ENCODE results near the gene PIGU. TPM values are rescaled to one million over a fixed set of nuclear protein-coding genes. Genes with fewer than 3 reads are reported as not detected.

The PIGU gene
- total and polyA plus RNA-seq, 9 of the 15 experiments (the other 6 are each of a cell fraction or from before 2014, with no cell fraction given) = 6.5 to 100 (median 28.1) TPM

DNA sequence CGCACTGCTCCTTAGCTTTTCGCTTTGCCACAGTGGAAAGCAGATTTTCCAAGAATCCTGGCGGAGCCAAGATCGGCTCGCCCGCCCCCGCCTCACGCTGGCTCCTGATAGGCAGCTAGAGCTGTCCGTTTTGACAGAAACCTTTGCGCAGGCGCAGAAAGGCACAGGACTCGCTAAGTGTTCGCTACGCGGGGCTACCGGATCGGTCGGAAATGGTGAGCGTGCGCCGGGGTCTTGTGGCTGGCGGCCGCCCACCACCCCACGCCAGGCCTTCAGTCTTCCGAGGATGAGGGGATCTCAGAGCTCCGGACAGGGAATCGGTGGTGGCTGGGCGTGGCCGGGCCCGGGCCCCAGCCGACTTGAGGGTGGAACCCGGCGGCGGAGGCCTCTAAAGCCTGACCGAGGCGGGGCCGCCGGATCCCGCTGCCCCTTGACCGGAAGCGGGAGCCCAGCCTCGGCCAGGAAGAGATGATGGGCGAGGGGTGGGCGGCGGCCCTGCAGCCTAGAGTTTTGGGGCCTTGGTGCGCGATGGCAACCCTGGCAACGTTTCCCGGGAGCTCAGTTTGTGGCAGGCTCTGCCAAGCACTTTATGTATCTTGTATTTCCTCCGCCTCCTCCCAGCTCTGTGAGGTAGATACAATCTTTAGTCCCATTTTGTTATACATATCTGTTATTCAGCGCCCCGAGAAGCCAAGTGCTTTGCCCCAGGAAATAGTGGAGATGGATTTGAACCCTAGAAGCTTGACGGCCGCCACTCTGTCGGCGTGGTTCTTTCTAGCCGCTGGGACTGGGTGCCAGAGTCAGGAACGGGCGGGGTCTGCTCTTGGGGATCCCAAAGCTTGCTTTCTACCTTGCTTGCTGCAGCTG lies 160.4 kb downstream of the PIGU start, which contains the start of gene DYNLRB1 (continued):
- TF ChIP-seq MEIS2 (IDR thresholded peaks at IDR 0.05; ENCODE audit: partially characterized antibody) (peak; percentile 74), XRCC5 (IDR thresholded peaks at IDR 0.05; ENCODE audit: low read depth, low read length) (no peak), ZNF253 (CRISPR knock-in tag; conservative IDR thresholded peaks at IDR 0.05) (no peak), XRCC3 (IDR thresholded peaks at IDR 0.05) (no peak), HNRNPH1 (optimal IDR thresholded peaks at IDR 0.05; ENCODE audit: low read depth, low read length) (no peak), GTF2E2 (tag; IDR thresholded peaks at IDR 0.05) (peak; percentile 76; the same call in 1 of the 2 replicates), FOXK2 (conservative IDR thresholded peaks at IDR 0.05 in 1 of 2, IDR thresholded peaks at IDR 0.05 in 1 of 2; ENCODE audit: low read depth in 2 of 2) (no peak), RBBP5 (IDR thresholded peaks at IDR 0.05; ENCODE audit: borderline replicate concordance, insufficient read depth, low read length, poor library complexity, severe bottlenecking) (peak; percentile 91), ZNF431 (CRISPR knock-in tag; IDR thresholded peaks at IDR 0.05) (no peak; the same call in none of the 2 replicates), SUPT5H (IDR thresholded peaks at IDR 0.05) (peak; percentile 88), PPARD (CRISPR knock-in tag; IDR thresholded peaks at IDR 0.05) (no peak), GABPA (tag; conservative IDR thresholded peaks at IDR 0.05; ENCODE audit: low read depth) (peak; percentile 93), MTA3 (IDR thresholded peaks at IDR 0.05; ENCODE audit: borderline replicate concordance) (peak; percentile 59; the same call in 1 of the 2 replicates), SNRNP70 (optimal IDR thresholded peaks at IDR 0.05; ENCODE audit: low read depth, low read length) (no peak), PHF20 (IDR thresholded peaks at IDR 0.05; ENCODE audit: partially characterized antibody) (peak; percentile 83), RFX7 (CRISPR knock-in tag; IDR thresholded peaks at IDR 0.05) (no peak)
- TF ChIP-seq, protein P1, sequence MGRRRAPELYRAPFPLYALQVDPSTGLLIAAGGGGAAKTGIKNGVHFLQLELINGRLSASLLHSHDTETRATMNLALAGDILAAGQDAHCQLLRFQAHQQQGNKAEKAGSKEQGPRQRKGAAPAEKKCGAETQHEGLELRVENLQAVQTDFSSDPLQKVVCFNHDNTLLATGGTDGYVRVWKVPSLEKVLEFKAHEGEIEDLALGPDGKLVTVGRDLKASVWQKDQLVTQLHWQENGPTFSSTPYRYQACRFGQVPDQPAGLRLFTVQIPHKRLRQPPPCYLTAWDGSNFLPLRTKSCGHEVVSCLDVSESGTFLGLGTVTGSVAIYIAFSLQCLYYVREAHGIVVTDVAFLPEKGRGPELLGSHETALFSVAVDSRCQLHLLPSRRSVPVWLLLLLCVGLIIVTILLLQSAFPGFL (CRISPR knock-in tag; IDR thresholded peaks at IDR 0.05) = no peak
- TF ChIP-seq, protein P2, sequence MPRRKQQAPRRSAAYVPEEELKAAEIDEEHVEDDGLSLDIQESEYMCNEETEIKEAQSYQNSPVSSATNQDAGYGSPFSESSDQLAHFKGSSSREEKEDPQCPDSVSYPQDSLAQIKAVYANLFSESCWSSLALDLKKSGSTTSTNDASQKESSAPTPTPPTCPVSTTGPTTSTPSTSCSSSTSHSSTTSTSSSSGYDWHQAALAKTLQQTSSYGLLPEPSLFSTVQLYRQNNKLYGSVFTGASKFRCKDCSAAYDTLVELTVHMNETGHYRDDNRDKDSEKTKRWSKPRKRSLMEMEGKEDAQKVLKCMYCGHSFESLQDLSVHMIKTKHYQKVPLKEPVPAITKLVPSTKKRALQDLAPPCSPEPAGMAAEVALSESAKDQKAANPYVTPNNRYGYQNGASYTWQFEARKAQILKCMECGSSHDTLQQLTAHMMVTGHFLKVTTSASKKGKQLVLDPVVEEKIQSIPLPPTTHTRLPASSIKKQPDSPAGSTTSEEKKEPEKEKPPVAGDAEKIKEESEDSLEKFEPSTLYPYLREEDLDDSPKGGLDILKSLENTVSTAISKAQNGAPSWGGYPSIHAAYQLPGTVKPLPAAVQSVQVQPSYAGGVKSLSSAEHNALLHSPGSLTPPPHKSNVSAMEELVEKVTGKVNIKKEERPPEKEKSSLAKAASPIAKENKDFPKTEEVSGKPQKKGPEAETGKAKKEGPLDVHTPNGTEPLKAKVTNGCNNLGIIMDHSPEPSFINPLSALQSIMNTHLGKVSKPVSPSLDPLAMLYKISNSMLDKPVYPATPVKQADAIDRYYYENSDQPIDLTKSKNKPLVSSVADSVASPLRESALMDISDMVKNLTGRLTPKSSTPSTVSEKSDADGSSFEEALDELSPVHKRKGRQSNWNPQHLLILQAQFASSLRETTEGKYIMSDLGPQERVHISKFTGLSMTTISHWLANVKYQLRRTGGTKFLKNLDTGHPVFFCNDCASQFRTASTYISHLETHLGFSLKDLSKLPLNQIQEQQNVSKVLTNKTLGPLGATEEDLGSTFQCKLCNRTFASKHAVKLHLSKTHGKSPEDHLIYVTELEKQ (CRISPR knock-in tag; IDR thresholded peaks at IDR 0.05) = no peak
- TF ChIP-seq, protein P3, sequence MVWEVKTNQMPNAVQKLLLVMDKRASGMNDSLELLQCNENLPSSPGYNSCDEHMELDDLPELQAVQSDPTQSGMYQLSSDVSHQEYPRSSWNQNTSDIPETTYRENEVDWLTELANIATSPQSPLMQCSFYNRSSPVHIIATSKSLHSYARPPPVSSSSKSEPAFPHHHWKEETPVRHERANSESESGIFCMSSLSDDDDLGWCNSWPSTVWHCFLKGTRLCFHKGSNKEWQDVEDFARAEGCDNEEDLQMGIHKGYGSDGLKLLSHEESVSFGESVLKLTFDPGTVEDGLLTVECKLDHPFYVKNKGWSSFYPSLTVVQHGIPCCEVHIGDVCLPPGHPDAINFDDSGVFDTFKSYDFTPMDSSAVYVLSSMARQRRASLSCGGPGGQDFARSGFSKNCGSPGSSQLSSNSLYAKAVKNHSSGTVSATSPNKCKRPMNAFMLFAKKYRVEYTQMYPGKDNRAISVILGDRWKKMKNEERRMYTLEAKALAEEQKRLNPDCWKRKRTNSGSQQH (CRISPR knock-in tag; IDR thresholded peaks at IDR 0.05) = no peak
- TF ChIP-seq, protein P4, sequence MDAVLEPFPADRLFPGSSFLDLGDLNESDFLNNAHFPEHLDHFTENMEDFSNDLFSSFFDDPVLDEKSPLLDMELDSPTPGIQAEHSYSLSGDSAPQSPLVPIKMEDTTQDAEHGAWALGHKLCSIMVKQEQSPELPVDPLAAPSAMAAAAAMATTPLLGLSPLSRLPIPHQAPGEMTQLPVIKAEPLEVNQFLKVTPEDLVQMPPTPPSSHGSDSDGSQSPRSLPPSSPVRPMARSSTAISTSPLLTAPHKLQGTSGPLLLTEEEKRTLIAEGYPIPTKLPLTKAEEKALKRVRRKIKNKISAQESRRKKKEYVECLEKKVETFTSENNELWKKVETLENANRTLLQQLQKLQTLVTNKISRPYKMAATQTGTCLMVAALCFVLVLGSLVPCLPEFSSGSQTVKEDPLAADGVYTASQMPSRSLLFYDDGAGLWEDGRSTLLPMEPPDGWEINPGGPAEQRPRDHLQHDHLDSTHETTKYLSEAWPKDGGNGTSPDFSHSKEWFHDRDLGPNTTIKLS (IDR thresholded peaks at IDR 0.05; ENCODE audit: borderline replicate concordance, low read depth) = peak; percentile 17; the same call in 1 of the 2 replicates

Data from K562 (cell line).